Caco-2 (cell line): Measurements from ENCODE around the gene PTPRF. TPM values are rescaled to one million over a fixed set of nuclear protein-coding genes. Genes with fewer than 3 reads are reported as not detected.

Source experiments
- BruUV-seq: library from RNA; stranded (reverse); fragments of 400-500 nt; replicated peaks from 2 replicates; lab custom pipeline; 2021; lab: Mats Ljungman, UMichigan
- CTCF ChIA-PET: fragments of 300-600 bp; sonication (Branson Sonifier 250); formaldehyde crosslinking; loops from one replicate; lab custom pipeline; 2022; ENCODE audit warnings: antibody characterized with exemption; lab: Charles Lee
- POLR2A ChIA-PET: fragments of 300-600 bp; sonication (Branson Sonifier 250); formaldehyde crosslinking; loops from one replicate; lab custom pipeline; 2022; ENCODE audit warnings: antibody characterized with exemption; lab: Charles Lee
- DNase-seq, 2 experiments: peaks; one replicate each; pipeline versions ENCODE4 v3.0.0 to v3.0.0-alpha.2; 2020 to 2022
- H3K27me3 ChIP-seq: replicated peaks from 2 replicates; pipeline ENCODE4 v1.6.0; 2011; ENCODE audit warnings: low read length; ENCODE audit not compliant: control insufficient read depth, insufficient read depth
- H3K36me3 ChIP-seq: 2 replicates; pipeline ENCODE4 v1.5.1; 2011; ENCODE audit warnings: low read length; ENCODE audit not compliant: control insufficient read depth, insufficient read depth
- H3K4me1 ChIP-seq: fragments of 250-450 bp; sonication (Bioruptor Pico); 2 replicates; pipeline ENCODE4 v1.5.1; 2020; ENCODE audit warnings: mild to moderate bottlenecking
- H3K4me3 ChIP-seq: 2 replicates; pipeline ENCODE4 v1.5.1; 2011; ENCODE audit warnings: low read depth, mild to moderate bottlenecking, control low read depth, low read length
- H3K9me3 ChIP-seq: fragments of 250-450 bp; sonication (Bioruptor Pico); 2 replicates; pipeline ENCODE4 v1.5.1; 2020; ENCODE audit warnings: mild to moderate bottlenecking, moderate library complexity
- H3K27ac Mint-ChIP-seq: one replicate; pipeline ENCODE4 v1.8.0; 2022; ENCODE audit warnings: mixed read lengths; ENCODE audit not compliant: unreplicated experiment
- H3K27me3 Mint-ChIP-seq: one replicate; pipeline ENCODE4 v1.8.0; 2022; ENCODE audit warnings: mixed read lengths; ENCODE audit not compliant: insufficient read depth, unreplicated experiment
- H3K36me3 Mint-ChIP-seq: one replicate; pipeline ENCODE4 v1.8.0; 2022; ENCODE audit warnings: mild to moderate bottlenecking, mixed read lengths; ENCODE audit not compliant: insufficient read depth, unreplicated experiment
- H3K4me1 Mint-ChIP-seq: one replicate; pipeline ENCODE4 v1.8.0; 2022; ENCODE audit warnings: low read depth, mixed read lengths; ENCODE audit not compliant: unreplicated experiment
- H3K4me3 Mint-ChIP-seq: one replicate; pipeline ENCODE4 v1.8.0; 2022; ENCODE audit warnings: mild to moderate bottlenecking, moderate library complexity, mixed read lengths; ENCODE audit not compliant: unreplicated experiment
- H3K9me3 Mint-ChIP-seq: one replicate; pipeline ENCODE4 v1.8.0; 2022; ENCODE audit warnings: mixed read lengths; ENCODE audit not compliant: unreplicated experiment
- CTCF ChIP-seq, 2 experiments: fragments of 200-600 bp in 1 of 2; IDR thresholded peaks; 1 replicate in 1 of 2; 2 replicates in 1 of 2; pipeline versions ENCODE4 v1.5.1 to v1.8.0; 2011 to 2022; ENCODE audit warnings: antibody characterized with exemption in 1 of 2, control low read depth in 1 of 2, inconsistent platforms in 1 of 2, low read depth in 1 of 2, low read length in 1 of 2, mild to moderate bottlenecking in 1 of 2, moderate library complexity in 1 of 2; ENCODE audit not compliant: insufficient read depth in 1 of 2, severe bottlenecking in 1 of 2, unreplicated experiment in 1 of 2
- intact Hi-C: fragments of 100-400 bp; cut with micrococcal nuclease; formaldehyde crosslinking; loops from one replicate; pipeline ENCODE4 v1.10.0; 2022; ENCODE audit not compliant: unreplicated experiment
- total RNA-seq: library from RNA; stranded (reverse); gene quantifications from 2 replicates; pipeline ENCODE4 v1.2.3, GENCODE V29; 2022

Gene PTPRF
- total RNA-seq, 1 experiment from 2014 or later, result 158 TPM

GRCh38 chr1:43505077-43505780, 25.5 kb upstream of the PTPRF start:
- H3K4me1 ChIP-seq, result no peaks in the 10 kb centered on the region
- TF ChIP-seq CTCF (IDR thresholded peaks at IDR 0.05; ENCODE audit: insufficient read depth in 1 of 2, low read depth in 1 of 2, low read length in 1 of 2, severe bottlenecking in 1 of 2, unreplicated experiment in 1 of 2), result no peak
- H3K4me3 ChIP-seq, result no peak overlapping the region
- intact Hi-C loops, result no loop called here
- BruUV-seq, result no TSS peak
- H3K36me3 ChIP-seq, result no peaks in the 10 kb centered on the region
- Mint-ChIP-seq H3K27ac (no peak overlapping the region), H3K9me3 (no peaks in the 10 kb centered on the region), H3K4me3 (no peak overlapping the region), H3K27me3 (no peaks in the 10 kb centered on the region), H3K36me3 (no peaks in the 10 kb centered on the region), H3K4me1 (no peaks in the 10 kb centered on the region)
- no peaks in the 10 kb centered on the region for H3K27me3 ChIP-seq
- no peaks in the 10 kb centered on the region for H3K9me3 ChIP-seq
- DNase-seq, result no peak
- POLR2A ChIA-PET, result interaction anchor here (0.5 kb wide), 1 partner anchor 19 kb away, joined by 4 read pairs; no protein-coding TSS in a partner anchor
- CTCF ChIA-PET, result no interaction called here

- Histone ChIP-seq H3K4me3 (no peak overlapping the region), H3K9me3 (no peaks in the 10 kb centered on the region), H3K27me3 (no peaks in the 10 kb centered on the region), H3K4me1 (no peaks in the 10 kb centered on the region), H3K36me3 (no peaks in the 10 kb centered on the region)
- BruUV-seq, result no TSS peak
- TF ChIP-seq CTCF (IDR thresholded peaks at IDR 0.05; ENCODE audit: insufficient read depth in 1 of 2, low read depth in 1 of 2, low read length in 1 of 2, severe bottlenecking in 1 of 2, unreplicated experiment in 1 of 2), result no peak
- peaks cover 2% of the 10 kb centered on the region for H3K9me3 Mint-ChIP-seq
- H3K27ac Mint-ChIP-seq, result no peak overlapping the region
- no peaks in the 10 kb centered on the region for H3K4me1 Mint-ChIP-seq
- no peak for DNase-seq
- H3K4me3 Mint-ChIP-seq, result no peak overlapping the region
- ChIA-PET POLR2A (no interaction called here), CTCF (no interaction called here)
- intact Hi-C loops, result no loop called here
- no peaks in the 10 kb centered on the region for H3K27me3 Mint-ChIP-seq
- no peaks in the 10 kb centered on the region for H3K36me3 Mint-ChIP-seq
Observed at GRCh38 chr1:43506233-43506632, 24.4 kb upstream of the PTPRF start.

- no peaks in the 10 kb centered on the region for H3K27me3 Mint-ChIP-seq
- no peaks in the 10 kb centered on the region for H3K36me3 Mint-ChIP-seq
- no peak for DNase-seq
- POLR2A ChIA-PET, result no interaction called here
- Histone ChIP-seq H3K9me3 (no peaks in the 10 kb centered on the region), H3K4me1 (no peaks in the 10 kb centered on the region), H3K36me3 (no peaks in the 10 kb centered on the region), H3K4me3 (no peak overlapping the region), H3K27me3 (no peaks in the 10 kb centered on the region)
- intact Hi-C loops, result no loop called here
- no peak overlapping the region for H3K4me3 Mint-ChIP-seq
- H3K27ac Mint-ChIP-seq, result no peak overlapping the region
- H3K9me3 Mint-ChIP-seq, result peaks cover 13% of the 10 kb centered on the region
- CTCF ChIA-PET, result no interaction called here
- BruUV-seq, result no TSS peak
- no peaks in the 10 kb centered on the region for H3K4me1 Mint-ChIP-seq
- no peak for TF ChIP-seq CTCF (IDR thresholded peaks at IDR 0.05; ENCODE audit: insufficient read depth in 1 of 2, low read depth in 1 of 2, low read length in 1 of 2, severe bottlenecking in 1 of 2, unreplicated experiment in 1 of 2)
Observed at GRCh38 chr1:43507296-43508295, 23.1 kb upstream of the PTPRF start.
